SW 1271 (cell line): ENCODE data around the gene PEAK1.

Source experiments
- DNase-seq, 2 experiments: peaks; one replicate each; lab custom pipeline; 2025; lab: John Stamatoyannopoulos, UW

The PEAK1 gene

GRCh38 chr15:77063249-77063648 lies 356.7 kb downstream of the PEAK1 start:
- no peak for DNase-seq

GRCh38 chr15:77060546-77060945 lies 359.4 kb downstream of the PEAK1 start:
- DNase-seq = no peak

- no peak for DNase-seq
These were observed 360.0 kb downstream of the PEAK1 start for GRCh38 chr15:77059786-77060361.

GRCh38 chr15:77058468-77058867 lies 361.4 kb downstream of the PEAK1 start:
- DNase-seq = no peak

GRCh38 chr15:77057685-77058084 lies 362.2 kb downstream of the PEAK1 start:
- DNase-seq = no peak

- no peak for DNase-seq
These were observed 362.8 kb downstream of the PEAK1 start for GRCh38 chr15:77057072-77057471.

GRCh38 chr15:77053709-77054108 lies 366.2 kb downstream of the PEAK1 start:
- DNase-seq = no peak

- no peak for DNase-seq
These were observed 367.3 kb downstream of the PEAK1 start for GRCh38 chr15:77052556-77052955.
